ENCODE data around the gene KRTAP5-6. TPM values are rescaled to one million over a fixed set of nuclear protein-coding genes. Genes with fewer than 3 reads are reported as not detected.

The KRTAP5-6 gene, protein sequence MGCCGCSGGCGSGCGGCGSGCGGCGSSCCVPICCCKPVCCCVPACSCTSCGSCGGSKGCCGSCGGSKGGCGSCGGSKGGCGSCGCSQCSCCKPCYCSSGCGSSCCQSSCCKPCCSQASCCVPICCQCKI
- not detected in 2 replicates for total RNA-seq

DNA sequence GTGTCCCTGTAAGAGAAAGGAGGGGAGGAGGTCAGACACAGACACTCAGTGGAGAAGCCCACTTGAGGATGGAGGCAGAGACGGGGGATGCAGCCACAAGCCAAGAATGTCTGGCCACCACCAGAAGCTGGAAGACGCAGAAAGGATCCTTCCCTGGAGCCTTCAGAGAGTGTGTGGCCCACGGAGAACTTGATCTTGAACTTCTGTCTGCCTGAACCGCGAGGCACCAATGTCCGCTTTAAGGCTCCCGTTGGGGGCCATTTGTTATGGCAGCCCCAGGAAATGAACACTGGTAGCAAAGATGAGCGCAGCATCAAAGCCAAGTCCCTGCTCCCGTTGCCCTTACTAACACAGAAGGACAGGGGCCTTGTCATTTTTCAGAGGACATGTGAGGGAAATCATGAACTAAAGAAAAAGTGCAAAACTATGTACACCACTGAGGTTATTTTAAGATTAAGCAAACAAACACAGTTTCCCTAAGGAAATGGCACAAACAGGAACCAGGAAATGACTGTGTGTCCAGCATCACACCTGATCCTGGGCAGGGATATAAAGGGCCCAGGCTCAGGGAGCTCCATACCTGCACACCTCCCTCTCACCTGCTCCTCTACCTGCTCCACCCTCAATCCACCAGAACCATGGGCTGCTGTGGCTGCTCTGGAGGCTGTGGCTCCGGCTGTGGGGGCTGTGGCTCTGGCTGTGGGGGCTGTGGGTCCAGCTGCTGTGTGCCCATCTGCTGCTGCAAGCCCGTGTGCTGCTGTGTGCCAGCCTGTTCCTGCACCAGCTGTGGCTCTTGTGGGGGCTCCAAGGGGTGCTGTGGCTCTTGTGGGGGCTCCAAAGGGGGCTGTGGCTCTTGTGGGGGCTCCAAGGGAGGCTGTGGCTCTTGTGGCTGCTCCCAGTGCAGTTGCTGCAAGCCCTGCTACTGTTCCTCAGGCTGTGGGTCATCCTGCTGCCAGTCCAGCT is at the start of gene KRTAP5-6:
KRTAP5-6 (plus strand) TSS at position 588 of the 963 bp plus-strand sequence; CDS start at position 639, 51 bp downstream.

Other genes with a start within 250 kb of the KRTAP5-6 start
- gene MOB2, start 210.4 kb upstream of the KRTAP5-6 start, total RNA-seq, result 25.5 and 38.7 TPM in 2 replicates
- gene DUSP8, start 124.9 kb upstream of the KRTAP5-6 start, total RNA-seq, result 0.32 and 0.46 TPM in 2 replicates
- not detected in 2 replicates for gene KRTAP5-1, start 111.9 kb upstream of the KRTAP5-6 start, total RNA-seq
- gene KRTAP5-2, start 98.9 kb upstream of the KRTAP5-6 start, total RNA-seq, result not detected in 2 replicates
- not detected in 2 replicates for gene KRTAP5-3, start 88.7 kb upstream of the KRTAP5-6 start, total RNA-seq
- not detected in 2 replicates for gene KRTAP5-4, start 75.1 kb upstream of the KRTAP5-6 start, total RNA-seq
- gene KRTAP5-5, start 67.4 kb upstream of the KRTAP5-6 start, total RNA-seq, result not detected in 2 replicates
- gene IFITM10, start 53.4 kb downstream of the KRTAP5-6 start, total RNA-seq, result 0.15 TPM in 1 of 2 replicates, not detected in the other
- 54.9 and 67.9 TPM in 2 replicates for gene CTSD, start 66.7 kb downstream of the KRTAP5-6 start, total RNA-seq
- gene SYT8, start 137.8 kb downstream of the KRTAP5-6 start, total RNA-seq, result not detected in 2 replicates
- not detected in 2 replicates for gene TNNI2, start 141.8 kb downstream of the KRTAP5-6 start, total RNA-seq
- 0.32 TPM in 1 of 2 replicates, not detected in the other for gene LSP1, start 155.9 kb downstream of the KRTAP5-6 start, total RNA-seq
- gene PRR33, start 194.7 kb downstream of the KRTAP5-6 start, total RNA-seq, result not detected in 2 replicates
- gene TNNT3, start 222.5 kb downstream of the KRTAP5-6 start, total RNA-seq, result not detected in 2 replicates